Sciatic nerve (tissue), 2 donors: Measurements from ENCODE around the gene GRB2. TPM values are rescaled to one million over a fixed set of nuclear protein-coding genes. Genes with fewer than 3 reads are reported as not detected.
"Not testable (repeated sequence)": the region's sequence is repeated elsewhere in the genome, so short reads cannot be mapped to it uniquely, and the experiment has no call there.

ENCODE experiments used
- ATAC-seq: fragments of 200-7000 bp; cut with Tn5 transposase; one replicate; pipeline ENCODE4 v1.9.1; 2020; ENCODE audit warnings: mild to moderate bottlenecking, moderate library complexity
- DNase-seq: peaks from one replicate; pipeline ENCODE4 v3.0.0-alpha.2; 2020; ENCODE audit warnings: low spot score
- intact Hi-C: fragments of 100-400 bp; cut with DNase I; formaldehyde crosslinking; loops from one replicate; pipeline ENCODE4 v1.14.2; 2022
- total RNA-seq: library from RNA; stranded (reverse); fragmentation: NEBNext Ultra II Directional; extraction: Animal tissue kit (Norgen Biotek cat#: 25700); gene quantifications from one replicate; pipeline ENCODE4 v1.2.1, GENCODE V29; 2021
- donor health status: DM: no; HTN: no; CAD: no.
- donor health status: DM: no; HTN: no; CAD: no.

Gene GRB2
- 90.4 TPM for total RNA-seq

GRCh38 chr17:75405365-75406221 is at the start of gene GRB2:
TSS of gene GRB2 (minus strand) at chr17:75405678. CDS start at chr17:75393628, 12,050 bp downstream.
- intact Hi-C loops = loop anchor here (5.0 kb wide), 1 partner anchor 83 kb away; no protein-coding TSS in a partner anchor
- DNase-seq (peak; percentile 99), ATAC-seq (peak; percentile 99)

DNA sequence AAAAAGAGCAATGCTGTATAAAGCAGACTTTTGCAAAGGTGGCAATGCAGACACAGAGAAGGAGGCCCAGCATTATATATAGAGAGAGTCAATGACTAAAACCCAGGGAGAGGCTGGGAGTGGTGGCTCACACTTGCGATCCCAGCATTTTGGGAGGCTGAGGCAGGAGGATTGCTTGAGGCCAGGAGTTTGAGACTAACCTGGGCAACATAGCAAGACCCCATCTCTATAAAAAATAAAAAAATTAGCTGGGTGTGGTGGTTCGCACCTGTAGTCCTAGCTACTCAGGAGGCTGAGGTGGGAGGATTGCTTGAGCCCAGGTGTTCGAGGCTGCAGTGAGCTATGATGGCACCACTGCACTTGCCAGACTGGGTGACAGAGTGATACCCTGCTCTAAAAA is 49.2 kb upstream of the GRB2 start:
- DNase-seq, intact Hi-C loops, ATAC-seq: not testable (repeated sequence)

GRCh38 chr17:75454193-75454592 is 48.7 kb upstream of the GRB2 start:
- intact Hi-C loops = no loop called here
- ATAC-seq (no peak), DNase-seq (no peak)

GRCh38 chr17:75450270-75450669 is 44.8 kb upstream of the GRB2 start:
- intact Hi-C loops = no loop called here
- DNase-seq = no peak
- no peak for ATAC-seq

- DNase-seq = no peak
- intact Hi-C loops = no loop called here
- no peak for ATAC-seq
These were observed 42.7 kb upstream of the GRB2 start for GRCh38 chr17:75447951-75448856.

GRCh38 chr17:75445896-75446295 is 40.4 kb upstream of the GRB2 start:
- intact Hi-C loops, DNase-seq, ATAC-seq: not testable (repeated sequence)

DNA sequence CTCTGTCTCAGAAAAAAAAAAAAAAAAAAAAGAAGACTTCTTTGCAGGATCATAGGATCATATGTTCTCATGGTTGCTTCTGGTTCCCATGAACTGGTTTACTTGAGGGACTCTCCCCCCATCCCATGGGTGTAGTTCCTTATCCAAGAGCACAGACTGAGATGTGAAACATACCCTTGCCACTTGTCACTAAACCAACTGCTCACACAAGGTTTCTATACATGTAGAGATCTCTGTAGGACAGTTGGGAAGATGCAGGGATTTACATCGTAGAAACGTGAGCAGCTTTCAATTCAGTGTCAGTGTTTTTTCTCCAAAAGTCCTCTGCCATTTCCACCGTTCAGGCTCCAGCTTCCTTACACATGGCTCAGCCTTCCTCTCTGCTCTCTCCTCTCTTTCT is 39.8 kb upstream of the GRB2 start:
- intact Hi-C loops = no loop called here
- ATAC-seq (no peak), DNase-seq (no peak)

DNA sequence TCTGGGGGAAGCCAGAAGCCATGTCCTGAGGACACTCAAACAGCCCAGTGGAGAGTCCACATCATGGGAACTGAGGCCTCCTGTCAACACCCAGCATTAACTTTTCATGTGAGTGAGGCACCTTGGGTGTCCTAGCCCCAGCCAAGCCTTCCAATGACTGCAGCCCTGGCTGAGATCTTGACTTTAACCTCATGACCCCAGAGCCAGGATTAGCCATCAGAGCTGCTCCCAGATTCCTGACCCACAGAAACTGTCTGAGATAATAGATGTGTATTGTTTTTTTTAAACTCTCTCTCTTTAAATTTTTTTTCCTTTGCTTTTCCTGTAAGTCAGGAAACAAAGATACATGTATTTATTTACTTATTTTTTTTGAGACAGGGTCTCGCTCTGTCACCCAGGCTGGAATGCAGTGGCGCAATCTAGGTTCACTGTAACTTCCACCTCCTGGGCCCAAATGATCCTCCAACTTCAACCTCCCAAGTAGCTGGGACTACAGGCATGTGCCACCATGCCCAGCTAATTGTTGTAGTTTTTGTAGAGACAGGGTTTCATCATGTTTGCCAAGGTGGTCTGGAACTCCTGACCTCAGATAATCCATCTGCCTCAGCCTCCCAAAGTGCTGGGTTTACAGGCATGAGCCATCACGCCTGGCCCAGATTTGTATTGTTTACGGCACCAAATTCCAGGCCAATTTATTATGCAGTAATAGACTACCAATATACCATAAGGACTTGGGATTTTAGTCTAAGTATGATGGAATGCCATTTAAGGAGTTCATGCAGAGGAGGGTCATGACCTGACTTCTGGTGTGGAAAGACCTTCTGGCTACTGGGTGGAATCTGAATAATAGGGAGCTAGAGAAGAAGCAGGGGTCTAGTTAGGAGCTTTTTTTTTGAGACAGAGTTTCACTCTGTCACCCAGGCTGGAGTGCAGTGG is 37.0 kb upstream of the GRB2 start:
- intact Hi-C loops = no loop called here
- ATAC-seq = no peak

GRCh38 chr17:75440738-75441448 is 35.4 kb upstream of the GRB2 start:
- no peak for ATAC-seq

More for the DNA sequence above, 37.0 kb upstream of the GRB2 start:
- no peak for DNase-seq

GRCh38 chr17:75439287-75439686 is 33.8 kb upstream of the GRB2 start:
- intact Hi-C loops = no loop called here

More at GRCh38 chr17:75440738-75441448, 35.4 kb upstream of the GRB2 start:
- intact Hi-C loops = no loop called here
- DNase-seq = no peak

GRCh38 chr17:75437404-75437803 is 31.9 kb upstream of the GRB2 start:
- ATAC-seq, DNase-seq, intact Hi-C loops: not testable (repeated sequence)

More at GRCh38 chr17:75439287-75439686, 33.8 kb upstream of the GRB2 start:
- no peak for DNase-seq
- no peak for ATAC-seq

DNA sequence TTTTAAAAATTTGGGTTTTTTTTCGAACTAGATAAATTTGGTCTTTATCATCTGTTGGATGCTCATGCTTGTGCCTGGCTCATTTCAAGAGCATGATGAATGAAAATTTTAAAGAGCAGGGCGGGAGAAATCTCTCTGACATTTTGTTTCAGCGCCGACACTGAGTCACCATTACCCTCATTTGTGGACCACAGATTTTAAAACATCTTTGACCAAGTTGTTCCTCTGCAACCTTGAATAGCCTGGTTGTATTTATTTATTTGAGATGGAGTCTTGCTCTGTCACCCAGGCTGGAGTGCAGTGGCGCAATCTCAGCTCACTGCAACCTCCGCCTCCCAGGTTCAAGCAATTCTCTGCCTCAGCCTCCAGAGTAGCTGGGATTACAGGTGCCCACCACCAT is 29.0 kb upstream of the GRB2 start:
- DNase-seq, ATAC-seq, intact Hi-C loops: not testable (repeated sequence)

DNA sequence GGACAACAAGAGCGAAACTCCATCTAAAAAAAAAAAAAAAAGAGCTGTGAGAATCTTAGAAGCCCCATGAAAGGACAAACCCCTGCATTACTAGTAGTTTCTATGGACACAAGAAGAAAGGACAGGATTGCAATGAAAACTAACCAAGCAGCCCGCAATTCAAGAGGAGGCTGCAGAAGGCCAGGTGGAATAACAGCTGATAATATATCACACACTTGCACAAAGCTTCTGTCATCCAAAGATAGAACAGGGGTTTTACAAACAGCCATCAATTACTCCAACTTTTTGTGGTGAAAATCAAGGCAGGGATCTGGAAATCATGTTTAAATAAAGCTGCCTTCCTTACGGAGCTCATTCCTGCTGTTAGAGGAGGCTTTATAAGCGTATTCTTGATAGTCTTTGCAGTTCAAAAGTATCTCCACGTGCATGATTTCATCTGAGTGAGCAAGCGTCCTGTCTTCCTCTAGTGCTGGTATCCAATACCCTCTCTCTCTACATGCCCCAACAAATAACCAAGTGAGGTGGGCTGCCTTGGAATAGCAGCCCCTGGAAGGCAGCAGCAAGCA is 27.8 kb upstream of the GRB2 start:
- DNase-seq (no peak), ATAC-seq (no peak)
- intact Hi-C loops = no loop called here

- intact Hi-C loops = no loop called here
- peak; percentile 35 for ATAC-seq
- no peak for DNase-seq
These were observed 24.9 kb upstream of the GRB2 start for GRCh38 chr17:75430159-75430974.

GRCh38 chr17:75428543-75429469 is 23.3 kb upstream of the GRB2 start:
- ATAC-seq = peak; percentile 43
- intact Hi-C loops = loop anchor here (5.0 kb wide), 1 partner anchor 88 kb away; the partner anchor contains the start of genes CASKIN2 and TSEN54
- no peak for DNase-seq

GRCh38 chr17:75418531-75418930 is 13.1 kb upstream of the GRB2 start:
- intact Hi-C loops = no loop called here
- DNase-seq (peak; percentile 50), ATAC-seq (no peak)
